ENCODE data around the gene DGKH.

- TF ChIP-seq POLR2AphosphoS5 (IDR thresholded peaks at IDR 0.05): no peak
- TF ChIP-seq, protein P1, sequence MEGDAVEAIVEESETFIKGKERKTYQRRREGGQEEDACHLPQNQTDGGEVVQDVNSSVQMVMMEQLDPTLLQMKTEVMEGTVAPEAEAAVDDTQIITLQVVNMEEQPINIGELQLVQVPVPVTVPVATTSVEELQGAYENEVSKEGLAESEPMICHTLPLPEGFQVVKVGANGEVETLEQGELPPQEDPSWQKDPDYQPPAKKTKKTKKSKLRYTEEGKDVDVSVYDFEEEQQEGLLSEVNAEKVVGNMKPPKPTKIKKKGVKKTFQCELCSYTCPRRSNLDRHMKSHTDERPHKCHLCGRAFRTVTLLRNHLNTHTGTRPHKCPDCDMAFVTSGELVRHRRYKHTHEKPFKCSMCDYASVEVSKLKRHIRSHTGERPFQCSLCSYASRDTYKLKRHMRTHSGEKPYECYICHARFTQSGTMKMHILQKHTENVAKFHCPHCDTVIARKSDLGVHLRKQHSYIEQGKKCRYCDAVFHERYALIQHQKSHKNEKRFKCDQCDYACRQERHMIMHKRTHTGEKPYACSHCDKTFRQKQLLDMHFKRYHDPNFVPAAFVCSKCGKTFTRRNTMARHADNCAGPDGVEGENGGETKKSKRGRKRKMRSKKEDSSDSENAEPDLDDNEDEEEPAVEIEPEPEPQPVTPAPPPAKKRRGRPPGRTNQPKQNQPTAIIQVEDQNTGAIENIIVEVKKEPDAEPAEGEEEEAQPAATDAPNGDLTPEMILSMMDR (IDR thresholded peaks at IDR 0.05): no peak
Measured at GRCh38 chr13:42075517-42075916, 27.1 kb downstream of the DGKH start.

Measured in gastroesophageal sphincter (tissue), 3 donors.